DND-41 (cell line): ENCODE results near the gene VWA2.

ENCODE experiments used
- ATAC-seq: fragments of 200-7000 bp; cut with Tn5 transposase; 3 replicates; pipeline ENCODE4 v1.9.1; 2021; ENCODE audit warnings: low read depth; ENCODE audit not compliant: insufficient read depth
- DNase-seq: peaks from one replicate; pipeline ENCODE4 v3.0.0-alpha.2; 2020
- H2AFZ ChIP-seq: 2 replicates; pipeline ENCODE4 v1.6.0; 2012; ENCODE audit warnings: low read depth, low read length
- H3K27ac ChIP-seq: 2 replicates; pipeline ENCODE4 v1.5.1; 2012; ENCODE audit warnings: low read length, inconsistent platforms
- H3K27me3 ChIP-seq: fragments of 200-600 bp; sonication (generic); 2 replicates; pipeline ENCODE4 v1.6.0; 2012; ENCODE audit warnings: low read length, mild to moderate bottlenecking, inconsistent platforms; ENCODE audit not compliant: insufficient read depth, poor library complexity
- H3K36me3 ChIP-seq: 2 replicates; pipeline ENCODE4 v1.5.1; 2012; ENCODE audit warnings: low read length, inconsistent platforms; ENCODE audit not compliant: insufficient read depth
- H3K4me1 ChIP-seq: 2 replicates; pipeline ENCODE4 v1.5.1; 2012; ENCODE audit warnings: mild to moderate bottlenecking, low read length; ENCODE audit not compliant: insufficient read depth
- H3K4me2 ChIP-seq: 2 replicates; pipeline ENCODE4 v1.6.0; 2012; ENCODE audit warnings: mild to moderate bottlenecking, moderate library complexity, low read length, inconsistent platforms; ENCODE audit not compliant: insufficient read depth
- H3K4me3 ChIP-seq, 2 experiments: fragments of 200-600 bp in 1 of 2; shearing (Covaris generic) in 1 of 2; 2 replicates each; pipeline ENCODE4 v1.5.1; 2012 to 2016; ENCODE audit warnings: inconsistent platforms in 2 of 2, low read length in 2 of 2, mild to moderate bottlenecking in 2 of 2, low read depth in 1 of 2, moderate library complexity in 1 of 2
- H3K79me2 ChIP-seq: 2 replicates; pipeline ENCODE4 v1.6.0; 2012; ENCODE audit warnings: low read length, inconsistent platforms; ENCODE audit not compliant: insufficient read depth
- H3K9ac ChIP-seq: 2 replicates; pipeline ENCODE4 v1.6.0; 2012; ENCODE audit warnings: low read depth, mild to moderate bottlenecking, inconsistent platforms, low read length, moderate library complexity
- H3K9me3 ChIP-seq: 2 replicates; pipeline ENCODE4 v1.5.1; 2012; ENCODE audit warnings: low read length, moderate library complexity, mild to moderate bottlenecking, inconsistent platforms; ENCODE audit not compliant: insufficient read depth, severe bottlenecking
- H4K20me1 ChIP-seq: 2 replicates; pipeline ENCODE4 v1.6.0; 2012; ENCODE audit warnings: low read length; ENCODE audit not compliant: insufficient read depth
- CTCF ChIP-seq: IDR thresholded peaks from 2 replicates; pipeline ENCODE4 v1.5.1; 2012; ENCODE audit warnings: borderline replicate concordance, low read length, moderate library complexity, mild to moderate bottlenecking; ENCODE audit not compliant: poor library complexity, severe bottlenecking; ENCODE audit errors: extremely low read depth
- EZH2 ChIP-seq: IDR thresholded peaks from 3 replicates; pipeline ENCODE4 v1.6.1; 2012; ENCODE audit warnings: borderline replicate concordance, low read depth, mild to moderate bottlenecking, moderate library complexity, low read length, inconsistent platforms; ENCODE audit not compliant: severe bottlenecking

Gene VWA2

GRCh38 chr10:114309364-114309651 is 70.3 kb downstream of the VWA2 start:
- H3K27me3 ChIP-seq = peaks cover 6% of the 10 kb centered on the region
- ATAC-seq = no peak
- TF ChIP-seq EZH2 = no peak
- TF ChIP-seq CTCF = no peak
- no peak overlapping the region for H3K27ac ChIP-seq
- no peaks in the 10 kb centered on the region for H3K4me1 ChIP-seq
- no peak for DNase-seq
- H3K36me3 ChIP-seq = no peaks in the 10 kb centered on the region
- H3K4me3 ChIP-seq = no peak overlapping the region
- H3K9me3 ChIP-seq = no peaks in the 10 kb centered on the region
- H3K4me2 ChIP-seq = no peak overlapping the region
- no peak overlapping the region for H2AFZ ChIP-seq
- H3K9ac ChIP-seq = no peak overlapping the region
- H4K20me1 ChIP-seq = no peaks in the 10 kb centered on the region
- H3K79me2 ChIP-seq = no peaks in the 10 kb centered on the region

GRCh38 chr10:114310346-114310745 is 71.3 kb downstream of the VWA2 start:
- Histone ChIP-seq H4K20me1 (no peaks in the 10 kb centered on the region), H3K4me1 (no peaks in the 10 kb centered on the region), H3K4me3 (no peak overlapping the region), H3K79me2 (no peaks in the 10 kb centered on the region), H3K36me3 (no peaks in the 10 kb centered on the region), H2AFZ (no peak overlapping the region), H3K9me3 (no peaks in the 10 kb centered on the region), H3K27me3 (peaks cover 7% of the 10 kb centered on the region), H3K9ac (no peak overlapping the region), H3K27ac (no peak overlapping the region), H3K4me2 (no peak overlapping the region)
- ATAC-seq (no peak), DNase-seq (no peak)
- TF ChIP-seq EZH2 = no peak
- no peak for TF ChIP-seq CTCF

GRCh38 chr10:114311023-114311422 is 72.0 kb downstream of the VWA2 start:
- Histone ChIP-seq H3K36me3 (no peaks in the 10 kb centered on the region), H3K4me1 (no peaks in the 10 kb centered on the region), H3K27ac (no peak overlapping the region), H3K9me3 (no peaks in the 10 kb centered on the region), H3K27me3 (peaks cover 10% of the 10 kb centered on the region), H3K4me2 (no peak overlapping the region), H3K4me3 (no peak overlapping the region), H4K20me1 (no peaks in the 10 kb centered on the region), H3K79me2 (no peaks in the 10 kb centered on the region), H3K9ac (no peak overlapping the region), H2AFZ (no peak overlapping the region)
- TF ChIP-seq CTCF = no peak
- TF ChIP-seq EZH2 = no peak
- ATAC-seq (no peak), DNase-seq (no peak)

- H3K9ac ChIP-seq = no peak overlapping the region
- H3K4me3 ChIP-seq = no peak overlapping the region
- H3K4me2 ChIP-seq = no peak overlapping the region
- no peaks in the 10 kb centered on the region for H3K4me1 ChIP-seq
- peaks cover 10% of the 10 kb centered on the region for H3K27me3 ChIP-seq
- no peaks in the 10 kb centered on the region for H4K20me1 ChIP-seq
- no peaks in the 10 kb centered on the region for H3K36me3 ChIP-seq
- no peak overlapping the region for H3K27ac ChIP-seq
- ATAC-seq (no peak), DNase-seq (no peak)
- no peak overlapping the region for H2AFZ ChIP-seq
- TF ChIP-seq CTCF (no peak), EZH2 (no peak)
- no peaks in the 10 kb centered on the region for H3K9me3 ChIP-seq
- no peaks in the 10 kb centered on the region for H3K79me2 ChIP-seq
These were observed 72.6 kb downstream of the VWA2 start for GRCh38 chr10:114311496-114312209.
